GM21423 (cell line): Measurements from ENCODE around the gene EML4.
"Not testable (repeated sequence)": the region's sequence is repeated elsewhere in the genome, so short reads cannot be mapped to it uniquely, and the experiment has no call there.

ENCODE experiments used
- ATAC-seq: cut with Tn5 transposase; IDR thresholded peaks from one replicate; pipeline ENCODE4 v1.9.1; 2021; ENCODE audit warnings: mild to moderate bottlenecking, moderate library complexity; ENCODE audit not compliant: unreplicated experiment

The EML4 gene, protein sequence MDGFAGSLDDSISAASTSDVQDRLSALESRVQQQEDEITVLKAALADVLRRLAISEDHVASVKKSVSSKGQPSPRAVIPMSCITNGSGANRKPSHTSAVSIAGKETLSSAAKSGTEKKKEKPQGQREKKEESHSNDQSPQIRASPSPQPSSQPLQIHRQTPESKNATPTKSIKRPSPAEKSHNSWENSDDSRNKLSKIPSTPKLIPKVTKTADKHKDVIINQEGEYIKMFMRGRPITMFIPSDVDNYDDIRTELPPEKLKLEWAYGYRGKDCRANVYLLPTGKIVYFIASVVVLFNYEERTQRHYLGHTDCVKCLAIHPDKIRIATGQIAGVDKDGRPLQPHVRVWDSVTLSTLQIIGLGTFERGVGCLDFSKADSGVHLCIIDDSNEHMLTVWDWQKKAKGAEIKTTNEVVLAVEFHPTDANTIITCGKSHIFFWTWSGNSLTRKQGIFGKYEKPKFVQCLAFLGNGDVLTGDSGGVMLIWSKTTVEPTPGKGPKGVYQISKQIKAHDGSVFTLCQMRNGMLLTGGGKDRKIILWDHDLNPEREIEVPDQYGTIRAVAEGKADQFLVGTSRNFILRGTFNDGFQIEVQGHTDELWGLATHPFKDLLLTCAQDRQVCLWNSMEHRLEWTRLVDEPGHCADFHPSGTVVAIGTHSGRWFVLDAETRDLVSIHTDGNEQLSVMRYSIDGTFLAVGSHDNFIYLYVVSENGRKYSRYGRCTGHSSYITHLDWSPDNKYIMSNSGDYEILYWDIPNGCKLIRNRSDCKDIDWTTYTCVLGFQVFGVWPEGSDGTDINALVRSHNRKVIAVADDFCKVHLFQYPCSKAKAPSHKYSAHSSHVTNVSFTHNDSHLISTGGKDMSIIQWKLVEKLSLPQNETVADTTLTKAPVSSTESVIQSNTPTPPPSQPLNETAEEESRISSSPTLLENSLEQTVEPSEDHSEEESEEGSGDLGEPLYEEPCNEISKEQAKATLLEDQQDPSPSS

DNA sequence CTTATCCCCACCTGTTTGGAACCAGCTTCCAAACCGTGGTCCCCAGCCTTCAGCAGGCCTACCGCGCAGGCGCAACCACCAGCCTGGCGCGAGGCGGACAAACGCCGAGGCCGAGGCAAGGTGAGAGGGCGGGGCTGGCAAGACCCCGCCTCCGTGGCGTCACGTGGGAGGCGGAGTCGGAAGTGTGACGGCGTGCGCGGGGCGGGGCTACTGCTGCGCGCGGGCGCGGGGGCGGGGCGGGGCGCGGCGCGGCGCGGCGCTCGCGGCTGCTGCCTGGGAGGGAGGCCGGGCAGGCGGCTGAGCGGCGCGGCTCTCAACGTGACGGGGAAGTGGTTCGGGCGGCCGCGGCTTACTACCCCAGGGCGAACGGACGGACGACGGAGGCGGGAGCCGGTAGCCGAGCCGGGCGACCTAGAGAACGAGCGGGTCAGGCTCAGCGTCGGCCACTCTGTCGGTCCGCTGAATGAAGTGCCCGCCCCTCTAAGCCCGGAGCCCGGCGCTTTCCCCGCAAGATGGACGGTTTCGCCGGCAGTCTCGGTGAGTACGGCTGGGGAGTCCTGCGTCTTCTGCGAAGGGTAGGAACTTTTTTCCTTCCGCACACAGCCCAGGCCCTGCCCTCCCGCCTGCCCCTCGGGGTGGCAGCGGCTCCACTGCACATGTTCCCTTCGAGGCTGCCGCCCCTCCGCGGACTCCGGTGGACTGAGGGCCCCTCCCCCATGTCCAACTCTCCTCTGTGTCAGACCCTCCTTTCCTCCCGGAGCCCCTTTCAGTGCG is at the start of gene EML4:
EML4 (plus strand) TSS at position 254 of the 774 bp plus-strand sequence; CDS start at position 513, 259 bp downstream.
- ATAC-seq: peak; percentile 85

DNA sequence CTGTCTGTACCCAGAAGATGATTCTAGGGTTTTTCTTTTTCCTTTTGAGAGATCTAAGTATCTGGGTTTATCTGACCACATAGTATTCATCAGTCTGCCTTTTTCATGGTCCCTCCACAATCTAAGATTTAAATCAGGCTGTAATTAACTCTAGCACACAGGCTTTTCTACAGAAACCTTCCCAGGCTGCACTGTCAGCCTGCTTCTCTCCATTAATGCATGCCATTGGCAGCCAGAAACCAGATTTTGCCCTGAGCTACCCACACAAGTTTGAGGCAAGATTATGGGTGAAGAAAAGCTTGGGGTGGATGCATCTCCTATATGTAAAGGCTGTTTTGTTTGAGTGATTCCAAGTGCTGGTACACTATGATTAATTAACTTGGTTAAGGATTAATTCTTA is 45.7 kb upstream of the EML4 start:
- no peak for ATAC-seq

DNA sequence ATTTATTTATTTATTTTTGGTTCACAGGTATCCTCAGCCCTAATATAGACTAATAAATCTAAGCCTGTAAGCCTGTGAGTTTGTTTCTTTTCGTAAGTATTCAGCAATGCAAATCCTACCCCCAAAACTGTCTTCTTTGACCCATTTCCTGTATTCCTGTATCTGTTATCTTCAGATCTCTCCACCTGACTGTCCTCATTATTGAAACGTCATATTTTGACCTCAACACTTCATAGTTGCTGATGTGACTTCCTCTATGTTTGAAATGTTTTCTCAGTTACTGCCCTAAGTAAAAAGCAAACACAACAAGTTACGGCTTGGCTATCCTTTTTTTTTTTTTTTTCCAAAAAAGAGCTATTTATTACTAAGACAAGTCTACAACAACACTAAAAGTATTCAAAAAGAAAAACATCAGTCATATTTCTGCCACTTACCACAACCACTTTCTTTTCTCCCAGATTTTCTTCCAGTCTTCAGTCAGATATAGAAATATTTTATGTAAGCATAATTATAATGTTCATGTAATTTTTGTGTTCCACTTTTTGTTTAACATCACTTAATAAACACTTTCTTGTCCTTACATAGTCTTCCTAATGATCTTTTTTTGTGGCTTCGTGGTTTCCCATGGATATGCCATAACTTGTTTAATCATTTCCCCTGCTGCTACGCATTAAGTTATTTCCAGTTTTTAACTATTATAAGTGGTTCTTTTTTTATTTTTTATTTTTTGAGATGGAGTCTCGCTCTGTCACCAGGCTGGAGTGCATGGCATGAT is 45.0 kb upstream of the EML4 start:
- peak; percentile 62 for ATAC-seq

DNA sequence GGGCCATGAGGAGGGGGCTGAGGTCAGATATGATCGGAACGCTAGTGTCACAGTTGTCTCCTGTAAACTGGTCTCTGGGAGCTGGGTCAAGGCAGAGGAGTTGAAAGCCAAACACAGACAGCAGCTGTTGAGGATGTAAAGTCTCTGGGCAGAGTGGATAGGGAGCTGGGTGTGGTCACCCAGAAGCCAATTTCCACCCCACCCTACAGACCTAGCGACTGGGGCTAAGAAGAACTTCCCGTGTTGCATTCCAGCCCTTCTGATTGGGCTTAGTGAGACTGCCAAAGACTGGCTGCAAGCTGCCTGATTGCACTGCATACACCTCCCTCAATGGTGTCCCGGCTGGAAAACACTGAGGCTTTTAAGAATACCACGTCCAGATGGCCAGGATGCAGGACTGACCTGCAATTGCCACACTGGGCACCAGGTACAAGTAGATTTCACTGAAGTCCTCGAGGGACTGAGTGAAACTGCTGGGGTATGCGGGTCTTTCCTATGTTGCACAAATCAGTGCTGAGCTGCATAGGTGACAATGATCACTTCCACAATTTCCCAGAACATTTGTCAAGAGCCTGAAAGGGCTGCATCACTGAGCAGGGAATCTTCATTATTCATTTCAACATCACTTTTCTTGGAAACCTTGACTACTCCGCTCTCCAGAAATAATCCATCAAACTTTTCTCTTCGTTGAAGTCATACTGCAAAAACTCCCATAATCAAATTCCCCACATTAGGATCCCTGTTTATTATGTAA is 43.1 kb upstream of the EML4 start:
- no peak for ATAC-seq

DNA sequence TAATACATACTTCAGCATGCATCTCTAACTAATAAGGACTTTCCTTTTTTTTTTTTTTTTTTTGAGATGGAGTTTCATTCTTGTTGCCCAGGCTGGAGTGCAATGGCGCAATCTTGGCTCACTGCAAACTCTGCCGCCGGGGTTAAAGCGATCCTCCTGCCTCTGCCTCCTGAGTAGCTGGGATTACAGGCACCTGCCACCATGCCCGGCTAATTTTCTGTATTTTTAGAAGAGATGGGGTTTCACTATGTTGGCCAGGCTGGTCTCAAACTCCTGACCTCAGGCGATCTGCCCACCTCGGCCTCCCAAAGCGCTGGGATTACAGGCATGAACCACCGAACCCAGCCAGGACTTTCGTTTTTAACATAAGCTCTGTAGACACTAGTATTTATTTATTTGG is 42.3 kb upstream of the EML4 start:
- ATAC-seq: not testable (repeated sequence)

DNA sequence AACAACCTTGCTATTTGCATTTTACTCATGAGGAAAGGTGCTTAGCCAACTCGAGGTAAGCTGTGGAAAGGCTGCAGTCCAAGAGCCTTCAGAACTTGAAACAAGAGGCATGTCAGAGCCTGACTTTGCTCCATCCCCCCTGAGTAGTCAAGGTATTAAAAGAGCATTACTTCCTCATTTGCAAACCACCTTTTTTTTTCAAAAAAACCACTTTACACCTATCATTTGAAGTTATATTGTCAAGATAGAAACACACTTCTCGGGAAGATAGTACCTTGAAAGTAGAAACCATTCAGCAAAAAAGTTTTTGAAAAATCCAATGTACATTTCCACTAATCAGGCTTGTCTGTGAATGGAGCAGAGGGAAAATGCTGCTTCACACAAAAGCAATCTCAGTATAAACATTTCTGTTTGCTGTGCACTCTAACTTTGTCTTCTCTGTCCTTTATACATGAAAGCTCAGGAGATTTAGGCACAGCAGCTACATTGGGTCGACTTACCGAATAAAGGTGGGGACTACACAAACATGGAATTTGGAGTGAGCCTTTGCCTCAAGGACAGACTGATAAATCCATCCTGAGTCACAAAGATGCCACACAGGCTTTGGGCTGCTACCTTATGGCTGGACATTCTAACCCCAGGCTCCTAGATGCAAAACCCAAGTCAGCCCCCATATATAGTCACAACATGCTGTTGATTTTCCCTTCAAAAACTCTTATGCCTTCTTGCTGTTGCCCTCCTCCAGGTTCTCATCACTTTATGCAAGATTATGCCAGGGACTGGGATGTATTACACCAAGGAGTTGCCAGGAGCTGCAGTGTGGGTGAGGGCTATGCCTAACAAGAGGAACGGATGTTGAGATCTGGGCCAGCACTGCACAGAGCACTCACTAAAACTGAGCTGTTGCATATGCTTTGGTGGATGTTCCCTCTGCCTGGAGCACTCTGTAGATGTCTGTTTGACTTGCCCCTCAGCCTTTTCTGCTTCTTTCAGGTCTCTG is 41.4 kb upstream of the EML4 start:
- peak; percentile 44 for ATAC-seq

DNA sequence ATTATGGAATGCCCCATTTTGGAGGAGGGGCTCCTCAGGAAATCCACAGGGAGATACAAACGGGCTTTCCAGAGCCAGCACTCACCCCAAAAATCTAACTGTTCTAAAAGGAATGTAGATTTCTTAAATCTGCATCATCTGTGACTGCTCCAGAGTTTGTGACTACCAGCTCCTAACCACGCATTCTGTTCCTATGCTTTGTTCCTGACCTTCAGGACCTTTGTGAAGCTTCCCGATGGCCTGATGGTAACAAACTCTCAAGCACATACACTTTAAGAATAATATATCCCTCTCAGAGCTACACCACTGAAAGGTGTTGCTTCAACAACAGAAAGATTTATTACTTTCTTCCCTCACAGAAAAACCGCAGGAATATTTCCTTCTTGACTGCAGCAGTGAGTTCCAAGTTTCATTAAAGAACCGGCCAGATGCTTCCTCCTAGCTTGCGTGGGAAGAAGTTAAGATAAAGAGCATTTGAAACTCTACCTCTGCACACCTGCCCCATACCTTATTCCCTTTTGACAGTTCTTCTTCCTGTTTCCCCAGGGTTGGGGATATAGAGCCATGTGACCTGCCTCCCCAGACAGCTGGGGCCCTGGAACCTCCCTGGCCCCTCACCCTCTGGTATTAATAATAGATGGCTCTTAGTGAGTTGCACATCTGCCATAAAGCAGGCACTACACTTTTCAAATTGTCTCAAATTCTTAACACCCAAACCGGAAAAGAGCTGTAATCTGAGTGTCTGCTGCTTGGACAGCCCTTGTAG is 40.2 kb upstream of the EML4 start:
- ATAC-seq: no peak

DNA sequence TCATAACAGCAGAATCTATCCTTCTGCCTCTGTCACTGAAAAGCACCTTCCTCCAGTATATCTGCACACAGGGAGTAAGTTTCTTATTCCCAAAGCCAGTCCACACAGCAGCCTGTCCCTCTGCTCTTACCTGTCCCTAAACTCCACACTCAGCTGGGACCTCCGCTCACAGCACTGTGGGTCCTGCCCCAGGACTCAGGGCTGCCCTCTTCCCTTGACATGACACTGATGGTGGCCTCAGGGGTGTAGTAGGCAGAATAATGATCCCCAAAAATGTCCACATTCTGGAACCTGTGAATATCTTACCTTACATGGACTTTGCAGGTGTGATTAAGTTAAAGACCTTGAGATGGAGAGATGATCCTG is 39.7 kb upstream of the EML4 start:
- no peak for ATAC-seq

DNA sequence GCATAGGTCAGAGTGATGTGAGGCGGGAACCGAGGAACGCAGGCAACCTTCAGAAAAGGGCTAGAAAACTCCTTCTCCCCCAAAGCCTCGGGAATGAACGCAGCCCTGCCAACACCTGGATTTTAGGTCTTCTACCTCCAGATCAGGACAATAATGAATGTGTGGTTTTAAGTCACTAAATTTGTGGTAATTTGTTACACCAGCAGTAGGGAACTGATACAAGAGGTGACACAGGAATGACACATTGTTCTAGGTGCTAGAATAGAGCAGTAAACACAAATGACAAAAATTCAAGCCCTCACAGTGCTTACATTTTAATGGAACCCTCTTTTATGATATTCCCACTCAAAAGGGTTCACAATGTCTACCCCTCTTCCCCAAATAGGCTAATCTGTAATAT is 39.2 kb upstream of the EML4 start:
- ATAC-seq: no peak

DNA sequence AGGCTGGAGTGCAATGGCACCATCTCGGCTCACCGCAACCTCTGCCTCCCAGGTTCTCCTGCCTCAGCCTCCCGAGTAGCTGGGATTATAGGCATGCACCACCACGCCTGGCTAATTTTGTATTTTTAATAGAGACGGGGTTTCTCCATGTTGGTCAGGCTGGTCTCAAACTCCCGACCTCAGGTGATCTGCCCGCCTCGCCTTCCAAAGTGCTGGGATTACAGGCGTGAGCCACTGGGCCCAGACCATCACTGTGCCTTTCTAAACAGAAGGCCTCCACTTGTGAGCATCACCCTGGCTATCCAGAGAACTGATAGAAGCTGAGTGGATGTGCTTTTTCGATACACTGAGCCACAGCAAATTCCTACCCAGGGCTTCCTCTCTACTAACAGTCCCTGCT is 38.3 kb upstream of the EML4 start:
- ATAC-seq: not testable (repeated sequence)

DNA sequence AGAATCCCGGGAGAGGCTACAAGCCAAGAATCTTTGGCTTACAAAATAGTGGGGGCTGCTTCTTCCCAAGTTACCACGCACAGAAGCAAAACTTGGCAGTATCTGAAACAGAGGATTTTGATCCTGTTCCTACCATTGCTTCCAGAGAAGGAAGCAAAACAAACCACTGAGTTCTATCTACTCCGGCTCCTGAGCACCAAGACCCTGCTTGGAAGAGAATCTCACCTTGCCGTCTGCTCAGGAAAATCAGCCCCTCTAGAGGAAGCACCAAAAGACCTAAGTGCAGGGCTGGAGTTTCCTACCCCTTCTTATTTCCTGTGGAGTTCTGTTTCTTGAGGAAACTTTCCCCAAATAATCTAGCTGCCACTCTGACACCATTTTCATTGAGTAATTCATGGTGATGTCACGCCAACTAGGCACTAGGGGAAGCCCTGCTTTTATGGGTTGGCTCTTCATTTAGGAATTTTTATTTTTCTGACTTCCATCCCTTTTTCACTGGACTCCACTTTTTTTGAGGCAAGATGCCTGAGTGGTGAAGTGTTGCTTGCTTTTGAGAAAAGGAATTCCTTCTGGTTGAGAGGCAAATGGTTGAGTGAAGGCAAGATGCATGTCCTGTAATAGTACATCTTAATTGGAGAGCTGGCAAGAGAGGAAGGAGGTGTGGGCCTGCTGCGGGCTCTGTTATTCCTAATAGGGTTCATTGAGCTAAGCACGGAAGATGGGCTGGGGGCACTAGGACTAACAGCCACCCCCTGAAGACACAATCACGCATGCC is 36.8 kb upstream of the EML4 start:
- ATAC-seq: no peak

DNA sequence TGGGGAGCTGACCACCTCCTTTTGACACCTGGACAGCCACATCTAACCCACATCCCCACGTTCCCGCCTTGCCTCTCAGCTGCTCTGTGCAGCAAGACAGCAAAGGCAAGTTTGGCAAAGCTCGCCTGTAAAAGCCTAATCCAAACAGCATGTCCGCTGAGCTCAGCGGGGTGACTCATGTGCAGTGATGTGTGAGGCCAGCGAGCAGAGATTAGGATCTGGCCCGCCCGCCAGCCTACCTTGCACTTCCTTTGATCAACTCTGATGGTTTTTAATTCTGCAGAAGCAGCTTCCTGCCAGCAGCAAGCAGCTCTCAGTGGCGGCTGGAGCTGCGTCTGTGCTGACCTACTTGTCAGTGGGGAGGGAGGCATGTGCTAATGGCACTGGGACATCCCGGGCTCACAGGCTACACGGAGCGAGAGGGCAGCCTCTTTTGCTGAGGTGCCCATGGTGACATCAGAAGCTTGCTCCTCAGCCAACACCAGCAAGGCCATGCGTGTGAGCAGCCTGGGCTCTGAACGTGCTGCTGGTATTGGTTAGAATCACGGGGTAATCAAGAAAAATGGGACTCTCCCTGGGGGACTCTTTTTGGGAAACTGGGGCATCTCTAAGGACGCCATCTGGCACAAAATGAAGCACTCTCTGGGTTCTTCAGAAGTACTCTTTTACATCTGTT is 36.0 kb upstream of the EML4 start:
- peak; percentile 89 for ATAC-seq

DNA sequence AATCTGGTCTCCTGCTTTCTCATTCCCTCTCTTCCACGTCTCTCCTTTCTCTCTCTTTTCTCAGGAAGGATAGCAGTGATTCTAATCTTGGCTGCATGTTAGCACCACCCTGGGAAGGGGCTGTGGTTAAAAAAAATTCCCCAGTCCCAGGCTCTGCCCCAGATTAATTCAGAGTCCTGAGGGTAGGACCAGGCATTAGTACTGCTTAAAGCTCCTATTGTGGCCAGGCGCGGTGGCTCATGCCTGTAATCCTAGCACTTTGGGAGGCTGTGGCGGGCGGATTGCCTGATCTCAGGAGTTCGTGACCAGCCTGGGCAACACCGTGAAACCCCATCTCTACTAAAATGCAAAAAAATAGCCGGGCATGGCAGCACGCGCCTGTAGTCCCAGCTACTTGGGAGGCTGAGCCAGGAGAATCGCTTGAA is 35.4 kb upstream of the EML4 start:
- no peak for ATAC-seq

DNA sequence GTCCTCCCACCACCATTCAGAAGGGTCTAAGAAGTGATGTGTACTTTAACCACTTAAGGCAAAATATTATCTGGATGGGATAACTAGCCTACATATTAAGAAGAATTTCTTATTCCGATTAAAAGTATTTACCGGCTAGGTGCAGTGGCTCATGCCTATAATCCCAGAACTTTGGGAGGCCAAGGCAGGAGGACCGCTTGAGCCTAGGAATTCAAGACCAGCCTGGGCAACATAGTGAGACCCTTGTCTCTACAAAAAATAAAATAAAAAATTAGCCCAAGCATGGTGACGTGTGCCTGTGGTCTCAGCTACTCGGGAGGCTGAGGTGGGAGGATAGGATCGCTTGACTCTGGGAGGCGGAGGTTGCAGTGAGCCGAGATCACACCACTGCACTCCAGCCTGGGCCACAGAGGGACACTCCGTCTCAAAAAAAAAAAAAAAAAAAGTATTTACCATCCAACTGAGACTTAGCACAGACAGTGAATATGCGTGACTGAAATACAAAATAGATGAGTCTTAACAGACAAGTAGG is 34.7 kb upstream of the EML4 start:
- not testable (repeated sequence) for ATAC-seq

DNA sequence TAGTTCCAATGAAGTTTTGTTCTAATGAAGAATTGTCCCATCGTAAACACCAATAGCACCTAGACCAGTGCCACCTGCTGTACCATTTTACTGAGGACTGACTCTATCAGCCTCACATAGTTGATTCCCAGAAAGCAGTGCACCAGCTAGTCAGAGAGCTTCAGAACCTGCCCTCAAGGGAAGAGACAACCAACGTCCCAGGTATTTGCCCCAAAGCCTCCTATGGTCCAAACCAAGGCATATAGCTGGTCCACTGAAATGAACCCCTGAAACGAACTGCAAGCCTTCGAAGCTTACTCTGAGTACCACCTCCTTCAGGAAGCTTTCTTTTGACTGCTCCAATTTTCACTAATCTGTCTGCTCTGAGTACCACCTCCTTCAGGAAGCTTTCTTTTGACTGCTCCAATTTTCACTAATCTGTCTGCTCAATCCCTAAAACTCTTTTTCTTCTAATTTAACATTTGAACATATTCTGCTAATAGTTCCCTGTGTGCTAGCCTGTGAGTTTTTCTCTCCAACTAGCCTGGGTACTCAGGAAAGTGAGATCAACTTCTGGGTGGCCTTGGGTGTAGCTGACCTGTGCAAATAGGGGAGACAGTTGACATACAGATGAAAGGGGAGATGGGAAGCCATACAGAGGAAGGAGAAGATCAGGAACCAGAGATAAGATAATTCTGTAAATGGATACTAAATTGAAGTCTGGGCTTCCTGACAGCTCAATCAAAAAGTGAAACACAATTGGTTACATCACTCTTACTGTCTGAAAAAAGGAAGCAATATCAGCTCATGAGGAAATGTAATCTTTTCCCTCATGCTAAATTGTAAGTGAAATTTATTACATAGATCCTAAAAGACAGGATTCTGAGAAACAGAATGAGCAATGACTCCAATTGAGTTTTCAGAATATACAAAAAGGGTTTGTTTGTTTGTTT is 33.5 kb upstream of the EML4 start:
- ATAC-seq: no peak
